GM12891 (cell line): ENCODE results near the gene HSD17B8.

Experiments
- DNase-seq: peaks from one replicate; pipeline ENCODE4 v3.0.0; 2011; ENCODE audit warnings: low spot score; ENCODE audit not compliant: insufficient read length
- FAIRE-seq: peaks from 2 replicates; lab custom pipeline; 2011; peaks lifted over from hg19 to GRCh38; lab: Jason Lieb, UNC
- PAX5 ChIP-seq: IDR thresholded peaks from 2 replicates; pipeline ENCODE4 v1.6.1; 2011; ENCODE audit warnings: low read length, moderate library complexity, mild to moderate bottlenecking; ENCODE audit not compliant: insufficient read depth, severe bottlenecking
- POLR2A ChIP-seq: IDR thresholded peaks from 2 replicates; pipeline ENCODE4 v1.6.1; 2011; ENCODE audit warnings: low read depth, low read length, control low read depth
- POLR2AphosphoS5 ChIP-seq: IDR thresholded peaks from 2 replicates; pipeline ENCODE4 v1.6.1; 2011; ENCODE audit warnings: low read depth, low read length, control low read depth
- POU2F2 ChIP-seq: IDR thresholded peaks from 2 replicates; pipeline ENCODE4 v1.6.1; 2011; ENCODE audit warnings: low read depth, mild to moderate bottlenecking, control low read depth, low read length, moderate library complexity
- SPI1 ChIP-seq: IDR thresholded peaks from 2 replicates; pipeline ENCODE4 v1.6.1; 2011; ENCODE audit warnings: low read depth, low read length, control low read depth
- TAF1 ChIP-seq: IDR thresholded peaks from 2 replicates; pipeline ENCODE4 v1.6.1; 2011; ENCODE audit warnings: low read depth, low read length, control low read depth

The HSD17B8 gene

GRCh38 chr6:33206027-33206863 is 1.8 kb downstream of the HSD17B8 start:
- FAIRE-seq, result no peak
- TF ChIP-seq SPI1, result no peak
- no peak for TF ChIP-seq POU2F2
- TF ChIP-seq POLR2A, result no peak
- no peak for TF ChIP-seq POLR2AphosphoS5
- TF ChIP-seq PAX5, result no peak
- no peak for TF ChIP-seq TAF1
- DNase-seq, result no peak

DNA sequence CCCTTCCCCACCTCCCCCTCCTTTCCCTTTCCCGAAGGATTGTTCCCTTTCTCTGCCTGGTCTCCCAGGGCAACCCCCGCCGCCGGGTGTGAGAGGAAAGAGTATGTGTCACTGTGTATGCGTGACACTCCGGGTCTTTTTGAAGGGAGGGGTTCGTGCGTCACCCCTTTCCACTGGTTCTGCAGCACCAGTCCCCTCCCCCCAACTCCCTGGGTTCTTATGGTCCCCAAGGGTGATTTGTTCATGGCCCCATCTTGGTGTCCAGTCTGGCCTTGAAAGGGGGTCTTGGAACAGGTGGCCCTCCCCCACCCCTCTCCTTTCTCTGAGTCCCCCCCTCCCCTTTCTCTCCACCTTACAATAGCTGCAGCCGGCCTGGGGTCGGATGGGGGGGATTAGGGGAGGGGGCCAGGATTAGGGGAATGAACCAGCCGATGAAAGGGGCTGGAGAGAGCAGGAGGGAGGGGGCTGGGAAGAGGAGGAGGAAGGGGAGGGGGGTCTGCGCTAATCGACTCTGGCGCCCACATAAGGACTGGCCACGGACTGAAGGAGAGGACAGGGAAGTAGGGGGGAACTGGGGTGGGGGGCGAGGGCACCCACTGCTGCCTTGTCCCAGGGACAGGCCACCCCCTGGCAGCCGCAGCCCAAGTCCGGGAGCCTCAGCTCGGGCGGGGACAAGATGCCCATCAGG is 2.6 kb downstream of the HSD17B8 start:
- TF ChIP-seq POU2F2 (no peak), POLR2AphosphoS5 (no peak), POLR2A (no peak), PAX5 (no peak), SPI1 (no peak), TAF1 (no peak)
- DNase-seq (no peak), FAIRE-seq (no peak)

GRCh38 chr6:33207552-33208090 is 3.2 kb downstream of the HSD17B8 start:
- no peak for DNase-seq
- TF ChIP-seq POLR2AphosphoS5 (no peak), SPI1 (no peak), PAX5 (no peak), POLR2A (no peak), POU2F2 (no peak), TAF1 (no peak)
- FAIRE-seq, result no peak

- FAIRE-seq (peak; percentile 95), DNase-seq (peak; percentile 95)
- TF ChIP-seq POLR2AphosphoS5 (peak; percentile 84), SPI1 (no peak), PAX5 (no peak), POU2F2 (0 out of 2 replicates have a peak, but pooled peaks have one; percentile 57), TAF1 (peak; percentile 70; the same call in 1 of the 2 replicates), POLR2A (peak; percentile 89)
Measured at GRCh38 chr6:33208091-33208967, 3.9 kb downstream of the HSD17B8 start, which contains the start of gene RING1. Gene RING1, plus strand, starts transcription at chr6:33208500. Its CDS starts 323 bp downstream, at chr6:33208823.

DNA sequence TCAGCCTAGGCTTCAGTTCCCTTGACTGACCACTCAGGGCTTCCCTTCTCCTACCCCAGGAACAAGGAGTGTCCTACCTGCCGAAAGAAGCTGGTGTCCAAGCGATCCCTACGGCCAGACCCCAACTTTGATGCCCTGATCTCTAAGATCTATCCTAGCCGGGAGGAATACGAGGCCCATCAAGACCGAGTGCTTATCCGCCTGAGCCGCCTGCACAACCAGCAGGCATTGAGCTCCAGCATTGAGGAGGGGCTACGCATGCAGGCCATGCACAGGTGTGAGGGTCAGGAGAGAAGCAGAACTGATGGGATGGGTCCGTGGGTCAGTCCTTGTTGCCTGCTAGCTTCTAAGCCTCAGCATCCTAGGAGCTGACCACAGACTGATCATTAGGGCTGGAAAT is 5.4 kb downstream of the HSD17B8 start:
- no peak for TF ChIP-seq POU2F2
- no peak for TF ChIP-seq POLR2A
- TF ChIP-seq SPI1, result no peak
- no peak for TF ChIP-seq TAF1
- TF ChIP-seq POLR2AphosphoS5, result no peak
- no peak for TF ChIP-seq PAX5
- DNase-seq (no peak), FAIRE-seq (no peak)

DNA sequence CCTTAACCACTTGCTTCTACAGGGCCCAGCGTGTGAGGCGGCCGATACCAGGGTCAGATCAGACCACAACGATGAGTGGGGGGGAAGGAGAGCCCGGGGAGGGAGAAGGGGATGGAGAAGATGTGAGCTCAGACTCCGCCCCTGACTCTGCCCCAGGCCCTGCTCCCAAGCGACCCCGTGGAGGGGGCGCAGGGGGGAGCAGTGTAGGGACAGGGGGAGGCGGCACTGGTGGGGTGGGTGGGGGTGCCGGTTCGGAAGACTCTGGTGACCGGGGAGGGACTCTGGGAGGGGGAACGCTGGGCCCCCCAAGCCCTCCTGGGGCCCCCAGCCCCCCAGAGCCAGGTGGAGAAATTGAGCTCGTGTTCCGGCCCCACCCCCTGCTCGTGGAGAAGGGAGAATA is 6.7 kb downstream of the HSD17B8 start:
- FAIRE-seq, result no peak
- DNase-seq, result no peak
- TF ChIP-seq SPI1, result no peak
- TF ChIP-seq POLR2A, result no peak
- no peak for TF ChIP-seq PAX5
- no peak for TF ChIP-seq TAF1
- TF ChIP-seq POLR2AphosphoS5, result no peak
- no peak for TF ChIP-seq POU2F2

GRCh38 chr6:33211666-33212422 is 7.4 kb downstream of the HSD17B8 start:
- no peak for TF ChIP-seq POLR2A
- TF ChIP-seq POU2F2, result no peak
- TF ChIP-seq PAX5, result no peak
- no peak for TF ChIP-seq SPI1
- no peak for TF ChIP-seq POLR2AphosphoS5
- TF ChIP-seq TAF1, result no peak
- DNase-seq, result no peak
- FAIRE-seq, result no peak

GRCh38 chr6:33212857-33213165 is 8.4 kb downstream of the HSD17B8 start:
- no peak for DNase-seq
- no peak for FAIRE-seq
- TF ChIP-seq POU2F2, result no peak
- no peak for TF ChIP-seq PAX5
- TF ChIP-seq SPI1, result no peak
- TF ChIP-seq POLR2A, result peak; percentile 63; the same call in 1 of the 2 replicates
- TF ChIP-seq TAF1, result no peak
- TF ChIP-seq POLR2AphosphoS5, result peak; percentile 50; the same call in 1 of the 2 replicates
